ENCODE data around the gene PRDX2.

GRCh38 chr19:12843328-12843727 lies 41.7 kb upstream of the PRDX2 start:
- TF ChIP-seq CTCF (IDR thresholded peaks at IDR 0.05) (no peak), POLR2A (IDR thresholded peaks at IDR 0.05) (no peak)

Measured in thyroid gland (tissue), 4 donors.